Cerebellar nuclear complex (tissue), 1 donor: ENCODE measurements around the gene PLEKHO1.

Experiments used
- DNase-seq, 2 experiments: peaks; one replicate each; lab custom pipeline; 2025; lab: John Stamatoyannopoulos, UW

PLEKHO1 gene

DNA sequence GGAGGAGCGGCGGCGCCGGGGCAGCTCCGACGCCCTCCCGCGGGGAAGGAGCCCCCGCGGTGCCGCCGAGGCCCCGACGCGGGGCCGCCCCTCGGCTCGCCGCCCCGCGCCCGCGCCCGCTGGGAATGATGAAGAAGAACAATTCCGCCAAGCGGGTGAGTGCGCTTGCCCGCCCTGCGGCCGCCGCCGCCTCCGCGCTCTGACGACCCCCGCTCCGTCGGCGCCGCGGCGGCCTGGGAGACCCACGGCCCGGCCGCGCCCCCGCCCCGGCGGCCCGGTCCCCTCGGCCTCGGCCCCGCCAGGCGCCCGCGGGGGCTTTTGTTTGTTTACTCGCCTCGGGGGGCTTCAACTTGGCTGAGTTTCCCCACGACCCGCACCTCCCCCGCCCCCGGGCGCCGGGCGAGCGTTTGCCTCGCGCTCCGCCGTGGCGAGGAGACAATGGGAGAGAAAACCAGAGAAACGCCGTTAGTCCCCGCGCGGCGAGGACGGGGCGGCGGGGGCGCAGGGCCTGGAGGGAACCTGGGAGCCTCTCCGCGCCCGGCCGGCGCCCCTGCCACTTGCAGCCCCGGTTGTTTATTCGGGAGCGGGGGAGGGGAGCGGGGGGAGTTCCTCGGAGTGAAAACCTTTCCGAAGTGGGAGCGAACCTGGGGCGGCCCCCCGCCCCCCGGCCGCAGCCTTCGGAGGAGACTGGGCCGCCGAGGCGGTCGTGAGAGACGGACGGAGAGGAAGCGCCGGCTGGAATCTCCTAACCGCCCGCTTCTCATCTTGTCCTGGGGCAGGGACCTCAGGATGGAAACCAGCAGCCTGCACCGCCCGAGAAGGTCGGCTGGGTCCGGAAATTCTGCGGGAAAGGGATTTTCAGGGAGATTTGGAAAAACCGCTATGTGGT lies 661 bp downstream of the PLEKHO1 start:
- no peak for DNase-seq

DNA sequence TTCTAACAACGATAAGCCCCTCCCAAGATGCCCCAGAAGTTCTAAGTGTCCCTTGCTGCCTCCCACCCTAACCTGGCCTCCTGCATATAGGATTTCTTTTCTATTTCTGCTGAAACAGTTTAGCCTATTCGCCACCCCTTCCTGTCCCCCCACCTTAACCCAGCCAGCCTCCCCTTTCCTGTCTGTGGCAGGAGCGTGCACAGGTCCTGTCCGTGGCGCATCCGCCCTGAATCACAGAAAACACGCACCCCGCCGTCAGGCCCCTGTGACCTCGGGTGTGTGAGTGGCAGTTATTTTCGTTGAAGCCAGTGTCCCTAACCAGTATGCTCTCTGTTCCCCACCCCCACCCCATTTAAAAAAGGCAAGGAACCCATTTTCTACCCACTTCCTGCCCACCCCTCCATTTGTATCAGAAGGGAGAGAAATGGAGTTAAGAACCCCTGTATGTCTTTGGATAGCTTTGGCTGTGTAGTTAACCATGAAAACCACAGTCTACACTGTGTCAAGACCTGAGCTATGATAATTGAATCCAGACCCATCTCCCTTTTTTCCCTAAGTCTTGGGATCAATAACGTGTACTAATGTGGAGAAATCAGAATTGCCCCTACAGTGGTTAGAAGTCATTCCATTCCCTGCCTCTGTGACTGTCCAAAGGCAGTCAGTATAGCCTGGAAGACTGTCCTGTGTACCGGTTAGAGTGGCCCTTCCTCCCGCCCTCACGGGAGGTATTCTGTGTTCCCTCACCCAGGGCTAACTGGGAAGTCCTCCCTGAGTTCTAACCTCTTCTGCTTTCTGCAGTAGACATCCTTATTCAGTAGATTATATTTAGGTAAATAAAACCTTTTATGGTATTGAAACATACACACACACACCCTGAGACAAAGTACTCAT lies 1.8 kb downstream of the PLEKHO1 start:
- DNase-seq = no peak

DNA sequence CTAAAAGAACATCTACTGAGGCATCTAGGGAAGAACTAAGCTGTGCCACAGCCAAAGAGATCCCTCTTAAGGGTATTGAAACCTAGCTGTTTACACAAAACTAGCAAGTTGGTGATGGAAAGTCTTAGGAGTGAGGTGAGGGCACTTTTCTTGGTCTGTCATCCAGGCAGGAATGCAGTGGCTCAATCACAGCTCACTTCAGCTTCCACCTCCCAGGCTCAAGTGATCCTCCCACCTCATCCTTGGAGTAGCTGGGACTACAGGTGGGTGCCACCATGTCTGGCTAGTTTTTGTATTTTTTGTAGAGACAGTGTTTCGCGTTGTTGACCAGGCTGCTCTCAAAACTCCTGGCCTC lies 2.4 kb downstream of the PLEKHO1 start:
- DNase-seq = no peak

DNA sequence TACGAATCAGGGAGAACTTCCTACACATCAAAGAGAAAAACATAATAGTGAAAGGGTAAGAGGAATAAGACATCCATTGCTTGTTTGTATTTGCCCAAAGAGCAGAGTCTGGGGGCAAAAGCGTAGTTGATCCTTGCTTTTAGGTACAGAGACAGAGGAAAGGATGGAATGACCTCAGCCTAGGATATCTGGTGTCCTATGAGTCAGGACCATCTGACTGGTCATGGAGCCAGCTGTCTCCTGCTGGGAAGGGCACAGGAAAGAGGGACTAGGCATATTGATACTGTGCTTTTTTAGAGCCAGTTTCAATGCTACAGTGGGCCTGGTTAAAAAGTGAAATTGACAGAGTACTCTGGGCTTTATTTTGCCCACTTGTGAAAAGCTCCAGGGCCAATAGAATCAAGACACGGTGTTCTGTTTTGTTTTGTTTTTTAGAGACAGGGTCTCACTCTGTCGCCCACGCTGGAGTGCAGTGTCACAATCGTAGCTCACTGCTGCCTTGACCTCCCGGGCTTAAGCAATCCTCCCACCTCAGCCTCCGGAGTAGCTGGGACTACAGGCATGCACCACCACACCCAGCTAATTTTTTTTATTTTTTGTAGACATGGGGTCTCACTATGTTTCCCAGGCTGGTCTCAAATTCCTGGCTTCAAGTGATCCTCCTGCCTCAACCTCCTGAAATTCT lies 3.2 kb downstream of the PLEKHO1 start:
- DNase-seq = no peak

DNA sequence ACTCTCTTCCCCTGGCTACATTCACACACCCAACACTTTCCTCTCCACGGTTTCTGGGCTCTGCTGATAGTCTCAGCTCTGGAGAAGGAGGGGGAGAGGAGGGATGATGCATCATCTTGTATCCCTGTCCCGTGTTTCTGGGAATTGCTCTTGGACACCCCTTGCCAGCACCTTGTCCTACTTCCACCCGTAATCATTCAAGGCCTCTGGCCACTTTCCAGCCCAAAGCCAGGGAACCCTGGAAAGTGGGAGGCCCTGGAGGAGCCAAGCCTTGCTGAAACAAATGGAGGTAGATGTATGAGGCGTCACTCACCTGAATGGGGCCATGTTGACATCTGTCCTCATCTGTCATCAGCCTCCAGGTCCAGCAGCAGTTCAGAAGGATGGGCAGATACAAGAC lies 4.4 kb downstream of the PLEKHO1 start:
- DNase-seq = no peak

DNA sequence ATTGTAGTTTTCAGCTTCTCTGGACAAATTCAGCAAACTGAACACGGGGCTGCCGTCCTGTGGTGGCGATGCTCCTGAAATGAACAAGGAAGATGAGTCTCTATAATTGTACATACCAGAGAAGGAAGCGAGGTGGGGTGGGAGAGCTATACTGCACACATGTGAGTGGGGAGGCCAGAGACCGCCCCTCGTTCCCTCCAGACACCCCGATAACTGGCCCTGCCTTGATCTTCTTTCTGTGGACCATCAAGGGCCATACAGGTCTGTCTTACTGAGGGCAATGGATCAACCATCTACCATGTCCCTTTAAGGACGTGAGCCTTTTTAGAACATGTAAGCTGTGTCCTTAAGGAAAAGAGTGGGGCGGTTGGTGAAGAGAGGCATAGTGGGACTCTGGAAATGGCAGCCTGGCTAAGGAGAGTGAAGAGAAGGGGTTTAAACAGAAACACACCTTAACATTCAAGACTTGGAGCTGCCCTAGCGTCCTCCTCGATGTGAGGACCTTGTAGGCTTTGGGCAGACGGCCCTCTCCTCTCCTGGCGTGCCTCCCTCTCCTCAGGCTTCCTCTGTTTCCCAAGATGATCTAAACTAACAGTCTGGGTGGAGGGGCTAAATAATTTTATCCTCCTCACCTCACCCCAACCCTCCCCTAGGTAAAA lies 5.8 kb downstream of the PLEKHO1 start:
- DNase-seq = no peak

DNA sequence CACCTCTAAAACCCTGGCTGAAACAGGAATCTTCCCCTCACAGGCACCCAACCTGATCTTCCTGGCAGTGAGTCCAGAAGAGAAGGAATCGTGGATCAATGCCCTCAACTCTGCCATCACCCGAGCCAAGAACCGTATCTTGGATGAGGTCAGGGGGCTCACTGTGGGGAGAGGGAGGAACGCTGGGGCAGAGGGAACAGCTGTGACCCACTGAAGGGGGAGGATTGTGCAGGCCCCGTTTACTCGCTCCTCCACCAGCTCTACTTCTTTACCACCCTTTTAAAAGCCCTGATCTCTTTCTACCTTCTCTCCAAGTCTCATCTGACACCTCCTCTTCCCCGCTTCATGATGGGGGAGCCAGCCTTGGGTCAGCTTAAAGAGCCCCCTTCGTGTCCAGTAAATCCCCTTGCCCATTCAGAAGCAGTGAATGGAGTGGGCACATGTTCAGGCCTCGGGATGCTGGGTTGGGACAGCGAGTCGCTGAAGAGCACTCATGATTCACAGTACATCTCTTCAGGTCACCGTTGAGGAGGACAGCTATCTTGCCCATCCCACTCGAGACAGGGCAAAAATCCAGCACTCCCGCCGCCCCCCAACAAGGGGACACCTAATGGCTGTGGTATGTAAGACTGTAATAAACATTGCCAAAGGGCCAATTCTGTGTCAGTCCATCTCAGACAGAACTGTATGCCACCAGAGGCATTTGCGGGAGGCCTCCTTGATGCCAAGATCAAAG lies 7.3 kb downstream of the PLEKHO1 start:
- DNase-seq = no peak

DNA sequence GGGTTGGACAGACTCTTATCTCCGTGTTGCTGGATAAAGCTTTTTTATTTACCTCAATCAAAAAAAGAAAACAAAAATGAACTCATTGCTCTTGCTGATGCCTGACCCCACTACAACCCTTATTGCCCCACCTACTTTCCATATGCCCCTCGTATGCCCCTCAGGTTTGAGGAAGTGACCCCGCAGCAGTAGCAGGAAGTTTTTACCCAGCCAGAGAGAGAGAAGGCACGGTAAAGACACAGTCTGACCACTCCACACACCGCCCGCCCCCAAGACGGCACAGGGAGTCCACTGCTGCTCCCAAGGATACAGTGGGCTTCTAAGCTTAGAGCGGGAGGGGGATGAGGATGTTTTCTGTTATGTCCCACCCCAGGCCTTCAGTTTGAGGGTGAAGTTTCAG lies 9.8 kb downstream of the PLEKHO1 start:
- no peak for DNase-seq

DNA sequence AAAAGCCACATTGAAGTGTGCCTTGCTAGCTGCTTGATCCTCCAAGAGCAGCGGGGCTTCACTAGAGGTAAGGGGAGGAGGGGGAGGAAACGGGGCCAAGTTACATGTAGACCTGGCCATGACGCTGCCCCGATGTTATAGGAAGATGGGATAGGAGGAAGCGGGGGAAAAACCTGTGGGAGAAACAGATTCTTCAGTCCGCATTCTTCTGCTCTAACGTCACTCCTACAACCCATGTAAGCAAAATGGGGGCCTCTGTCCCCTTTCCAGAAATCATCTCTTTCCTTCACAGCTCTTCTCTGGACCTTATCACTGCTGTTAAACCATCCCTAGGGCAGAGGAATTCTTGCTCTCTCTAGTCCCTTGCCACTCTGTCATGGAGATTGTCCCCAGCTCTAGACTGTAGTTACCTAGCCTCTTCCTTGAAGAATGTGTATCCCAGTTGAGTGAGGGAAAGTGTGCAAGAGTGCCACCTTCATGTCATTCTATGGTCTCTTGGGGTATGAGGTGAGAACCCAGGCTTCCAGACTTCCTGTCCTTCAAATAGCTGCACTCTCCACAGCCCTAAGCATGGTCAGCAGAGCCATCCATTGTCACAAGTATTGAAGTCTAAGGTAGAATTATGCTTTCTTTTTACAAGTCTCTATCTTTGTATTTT lies 11.4 kb downstream of the PLEKHO1 start:
- DNase-seq = no peak

DNA sequence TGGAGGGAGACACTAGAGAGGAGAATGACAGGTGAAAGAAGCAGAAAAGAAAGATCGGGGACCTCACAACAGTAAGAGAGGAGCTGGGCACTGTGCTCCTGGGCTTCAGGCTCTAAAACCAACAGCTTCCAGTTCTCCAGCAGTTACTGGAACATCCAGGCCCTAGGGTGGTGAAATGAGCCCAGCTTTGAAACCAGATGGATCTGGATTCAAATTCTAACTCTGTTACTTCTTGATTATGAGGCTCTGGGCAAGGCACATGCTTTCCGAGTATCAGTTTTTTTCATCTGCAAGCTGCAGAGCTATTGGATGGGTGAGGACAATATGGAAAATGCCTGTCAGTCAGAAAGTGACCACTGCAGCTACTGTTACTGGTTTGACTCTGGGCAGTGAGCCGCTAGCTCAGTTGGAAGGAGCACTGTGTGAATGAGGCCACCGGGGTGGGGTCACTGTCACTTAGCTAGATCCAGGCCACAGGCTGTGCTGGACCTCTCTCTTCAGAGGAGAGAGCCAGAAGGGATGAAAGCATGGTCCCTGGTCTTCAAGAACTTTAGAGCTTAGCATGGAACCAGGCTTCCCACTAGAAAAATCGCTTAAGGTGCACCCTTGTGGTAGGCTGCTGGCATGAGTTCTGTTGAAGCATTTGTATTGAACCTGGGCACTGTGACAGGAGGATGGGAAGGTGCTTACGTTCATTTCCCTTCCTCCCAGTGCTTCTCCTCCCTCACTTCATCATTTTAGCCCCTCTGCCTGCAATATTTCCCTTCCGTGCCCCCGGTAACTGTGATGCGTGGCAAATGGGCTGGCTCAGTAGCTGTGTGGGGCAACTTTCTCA lies 12.2 kb downstream of the PLEKHO1 start:
- DNase-seq = no peak

DNA sequence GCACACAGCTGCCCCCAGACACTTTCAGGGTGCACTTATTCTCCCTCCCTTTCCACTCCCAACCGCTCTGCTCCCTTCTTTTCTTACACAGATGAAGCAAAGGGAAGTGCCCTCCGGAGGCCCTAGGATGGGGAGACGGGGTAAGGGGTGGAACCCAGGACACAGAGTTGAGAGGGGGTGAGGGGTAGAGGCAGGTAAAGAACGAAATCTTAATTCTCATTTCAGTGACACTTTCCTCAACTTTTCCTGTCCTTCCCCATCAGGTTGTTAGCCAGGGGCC lies 12.8 kb downstream of the PLEKHO1 start:
- DNase-seq = no peak

DNA sequence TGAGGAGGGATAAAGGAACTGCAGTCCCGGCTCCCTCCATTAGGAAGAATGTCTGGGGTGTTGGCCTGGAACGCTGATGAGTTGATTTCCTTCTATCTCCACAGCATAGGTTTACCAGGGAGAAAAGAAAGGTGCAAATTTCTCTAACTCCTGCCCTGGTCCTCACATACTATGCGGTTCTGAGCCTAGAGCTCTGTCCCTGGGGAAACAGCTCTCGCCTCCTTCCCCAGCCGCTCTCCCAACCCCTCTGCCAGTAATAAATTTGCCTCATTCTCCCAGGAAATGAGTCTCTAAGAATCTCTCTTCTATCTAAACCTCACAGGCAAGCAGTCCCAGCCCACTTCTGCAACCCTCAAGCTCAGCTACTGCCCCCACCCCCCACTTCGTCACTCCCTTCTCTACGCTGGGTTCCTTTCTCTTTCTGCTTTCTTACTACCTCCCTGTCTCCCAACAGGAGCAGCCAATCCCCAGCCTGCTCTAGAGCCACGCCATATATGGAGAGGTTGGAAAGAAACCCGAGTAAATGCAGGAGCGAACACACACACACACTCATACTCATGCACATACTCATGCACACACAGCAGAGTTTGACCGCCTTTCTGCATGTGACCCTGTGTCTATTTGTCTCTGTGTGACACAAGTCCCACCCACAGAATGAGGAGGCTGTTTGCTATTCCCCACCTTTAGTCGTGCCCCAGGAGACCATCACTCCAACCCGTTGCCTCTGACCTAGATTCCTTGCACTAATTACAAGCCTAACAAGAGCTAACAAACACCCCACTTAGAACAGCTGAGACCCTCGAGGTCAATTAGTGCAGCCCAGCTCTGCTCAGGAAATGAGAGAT lies 13.4 kb downstream of the PLEKHO1 start:
- DNase-seq = peak; percentile 86 to 92

DNA sequence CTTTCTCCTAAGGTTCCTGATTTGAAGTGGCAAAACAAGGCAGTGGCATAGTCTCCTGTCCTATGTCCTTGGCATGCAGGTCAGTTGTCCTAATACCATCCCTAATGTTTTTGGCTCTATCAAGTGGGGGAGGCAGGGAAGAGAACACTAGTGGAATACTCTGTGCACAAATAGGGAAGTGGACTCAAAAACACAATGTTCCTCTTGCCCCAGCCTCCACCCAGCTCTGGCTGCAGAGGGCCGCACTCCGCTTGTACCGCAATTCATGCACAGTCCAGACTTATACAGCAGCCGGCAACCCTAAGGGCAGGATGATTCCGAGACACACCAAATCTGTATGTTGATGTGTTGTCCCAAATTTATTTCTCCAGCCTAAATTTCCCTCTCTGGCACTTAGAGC lies 14.5 kb downstream of the PLEKHO1 start:
- no peak for DNase-seq

DNA sequence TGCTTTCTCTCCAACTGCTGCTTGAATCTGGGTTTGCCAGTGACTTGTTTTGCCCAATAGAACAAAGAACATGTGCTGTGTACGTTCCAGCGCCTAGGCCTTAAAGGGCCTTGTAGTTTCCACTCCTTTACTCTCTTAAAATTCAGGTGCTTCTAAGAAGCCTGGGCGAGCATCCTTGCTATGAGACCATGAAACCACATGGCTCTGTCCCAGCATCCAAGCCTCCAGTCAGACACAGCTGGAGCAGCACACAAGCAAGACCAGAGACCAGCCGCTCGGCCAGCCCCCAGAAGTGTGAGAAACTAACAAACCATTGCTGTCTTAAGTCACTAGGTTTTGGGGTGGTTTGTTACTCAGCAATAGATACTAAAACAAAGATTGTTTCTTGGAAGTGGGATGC lies 15.1 kb downstream of the PLEKHO1 start:
- no peak for DNase-seq

DNA sequence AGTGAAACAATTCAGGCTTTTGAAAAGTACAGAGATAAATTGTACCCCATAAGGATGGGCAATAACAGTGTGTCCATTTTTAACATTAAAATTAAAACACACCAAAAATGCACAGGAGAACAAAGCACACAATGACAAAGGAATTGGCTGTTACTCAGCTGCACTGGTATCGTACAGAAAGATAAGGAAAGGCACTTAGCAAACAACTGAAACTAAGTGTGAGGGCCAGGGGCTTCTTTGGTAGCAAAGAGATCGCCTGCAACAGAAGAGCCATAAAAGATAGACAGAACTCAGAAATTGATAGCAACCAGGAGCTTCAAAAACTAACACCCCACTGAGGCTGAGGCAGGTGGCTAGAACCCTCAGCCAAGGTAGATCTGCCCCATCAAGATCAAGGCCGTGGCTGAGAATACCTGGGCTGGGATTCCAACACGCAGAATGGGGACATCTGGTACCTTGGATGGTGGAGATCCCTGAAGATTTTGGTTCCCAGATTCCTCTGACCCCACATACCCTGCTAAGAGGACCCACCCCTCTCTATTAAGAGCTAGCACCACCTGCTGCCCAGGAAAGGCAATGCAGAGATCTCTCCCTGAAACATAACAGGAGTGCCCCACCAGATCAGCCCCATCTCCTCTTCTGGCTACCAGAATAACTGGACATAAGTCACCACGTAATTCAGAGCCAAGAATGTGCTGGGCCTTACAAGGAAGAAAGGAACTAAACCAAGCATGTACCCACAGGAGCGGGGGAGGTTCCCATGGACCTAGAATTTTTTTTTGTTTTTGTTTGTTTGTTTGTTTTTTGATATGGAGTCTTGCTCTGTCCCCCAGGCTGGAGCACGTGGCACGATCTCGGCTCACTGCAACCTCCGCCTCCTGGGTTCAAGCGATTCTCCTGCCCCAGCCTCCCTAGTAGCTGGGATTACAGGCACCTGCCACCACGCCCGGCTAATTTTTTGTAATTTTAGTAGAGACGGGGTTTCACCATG lies 16.2 kb downstream of the PLEKHO1 start:
- DNase-seq = no peak

DNA sequence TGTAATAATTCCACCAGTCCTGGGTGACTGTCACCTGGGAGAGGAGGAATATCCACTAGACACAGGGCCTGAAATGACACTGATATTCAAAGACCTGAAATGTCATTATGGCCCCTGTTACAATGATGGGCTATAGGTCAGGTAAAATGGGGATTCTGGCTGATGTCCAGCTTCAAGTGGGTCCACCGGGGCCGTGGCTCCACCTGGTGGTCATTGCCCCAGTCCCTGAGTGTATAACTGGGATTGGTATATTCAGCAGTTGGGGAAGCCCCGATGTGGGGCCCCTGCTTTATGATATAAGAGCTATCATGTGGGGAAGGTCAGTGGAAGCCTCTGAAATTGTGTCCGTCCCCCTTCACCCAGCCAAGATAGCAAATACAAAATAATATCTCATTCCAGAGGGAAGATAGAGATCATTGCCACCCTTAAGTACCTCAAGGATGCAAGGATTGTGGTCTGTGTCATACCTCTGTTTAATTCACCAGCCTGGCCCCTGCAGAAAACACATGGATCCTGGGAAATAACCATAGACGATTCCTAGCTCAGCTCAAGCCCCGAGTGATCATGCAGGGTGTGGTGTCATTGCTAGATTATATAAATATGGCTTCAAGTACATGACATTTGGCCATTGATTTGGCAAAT lies 19.4 kb downstream of the PLEKHO1 start:
- DNase-seq = peak in 1 of 2 experiments; percentile 60

DNA sequence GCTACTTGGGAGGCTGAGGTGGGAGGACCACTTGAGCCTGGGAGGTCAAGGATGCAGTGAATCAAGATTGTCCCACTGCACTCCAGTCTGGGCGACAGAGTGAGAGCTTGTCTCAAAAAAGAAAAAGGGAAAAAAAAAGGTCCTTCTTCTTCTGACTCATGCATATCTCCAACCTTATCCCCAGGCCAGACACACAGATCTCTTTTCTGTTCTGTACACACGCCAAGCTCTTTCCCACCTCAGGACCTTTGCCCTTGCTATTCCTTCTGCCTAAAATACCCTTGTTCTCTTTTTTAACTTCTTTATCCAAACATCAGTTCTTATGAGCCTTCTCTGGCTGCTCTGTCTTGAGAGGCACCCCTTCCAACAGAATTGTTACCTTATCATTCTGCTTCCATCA lies 22.1 kb downstream of the PLEKHO1 start:
- no peak for DNase-seq
